Osteoblast (primary cell): Measurements from ENCODE around the gene TMPRSS2. TPM values are rescaled to one million over a fixed set of nuclear protein-coding genes. Genes with fewer than 3 reads are reported as not detected.

Experiments
- DNase-seq: peaks from one replicate; pipeline ENCODE4 v3.0.0; 2011; ENCODE audit warnings: low spot score, mixed read lengths; ENCODE audit not compliant: insufficient read length; ENCODE audit errors: missing footprints
- H2AFZ ChIP-seq: 2 replicates; pipeline ENCODE4 v1.6.0; 2011; ENCODE audit warnings: mild to moderate bottlenecking, low read length
- H3K27ac ChIP-seq: 2 replicates; pipeline ENCODE4 v1.5.1; 2011; ENCODE audit warnings: mild to moderate bottlenecking, low read depth, low read length, moderate library complexity
- H3K27me3 ChIP-seq: 2 replicates; pipeline ENCODE4 v1.6.0; 2012; ENCODE audit warnings: mild to moderate bottlenecking, control low read depth, inconsistent platforms, low read length, moderate library complexity; ENCODE audit not compliant: insufficient read depth
- H3K36me3 ChIP-seq: 2 replicates; pipeline ENCODE4 v1.5.1; 2011; ENCODE audit warnings: mild to moderate bottlenecking, low read length, control low read depth, moderate library complexity; ENCODE audit not compliant: insufficient read depth
- H3K4me1 ChIP-seq: 2 replicates; pipeline ENCODE4 v1.5.1; 2011; ENCODE audit warnings: mild to moderate bottlenecking, low read length, control low read depth, moderate library complexity; ENCODE audit not compliant: insufficient read depth
- H3K4me2 ChIP-seq: 2 replicates; pipeline ENCODE4 v1.6.0; 2011; ENCODE audit warnings: mild to moderate bottlenecking, low read length; ENCODE audit not compliant: insufficient read depth
- H3K4me3 ChIP-seq: fragments of 200-600 bp; sonication (generic); 3 replicates; pipeline ENCODE4 v1.5.1; 2012; ENCODE audit warnings: mild to moderate bottlenecking, low read length, inconsistent platforms; ENCODE audit not compliant: insufficient read depth
- H3K79me2 ChIP-seq: 2 replicates; pipeline ENCODE4 v1.6.0; 2012; ENCODE audit warnings: mild to moderate bottlenecking, low read length, control low read depth, inconsistent platforms; ENCODE audit not compliant: insufficient read depth
- H3K9me3 ChIP-seq: 2 replicates; pipeline ENCODE4 v1.5.1; 2011; ENCODE audit warnings: low read depth, low read length, control low read depth
- H4K20me1 ChIP-seq: 2 replicates; pipeline ENCODE4 v1.6.0; 2012; ENCODE audit warnings: mild to moderate bottlenecking, low read length, control low read depth; ENCODE audit not compliant: insufficient read depth
- CTCF ChIP-seq: IDR thresholded peaks from 2 replicates; pipeline ENCODE4 v1.5.1; 2011; ENCODE audit warnings: mild to moderate bottlenecking, low read depth, low read length, moderate library complexity; ENCODE audit errors: extremely low read depth
- total RNA-seq: library from RNA; depleted of rRNA; stranded (reverse); fragments of >200 nt; gene quantifications from 2 replicates; pipeline ENCODE4 v1.2.3, GENCODE V29; 2012

Gene TMPRSS2
- total RNA-seq, 1 donor: not detected

GRCh38 chr21:41526478-41527087, 18.6 kb upstream of the TMPRSS2 start:
- H4K20me1 ChIP-seq: no peaks in the 10 kb centered on the region
- no peak overlapping the region for H3K27ac ChIP-seq
- H3K4me2 ChIP-seq: no peak overlapping the region
- H3K4me1 ChIP-seq: no peaks in the 10 kb centered on the region
- no peaks in the 10 kb centered on the region for H3K79me2 ChIP-seq
- H3K9me3 ChIP-seq: no peaks in the 10 kb centered on the region
- no peak overlapping the region for H2AFZ ChIP-seq
- TF ChIP-seq CTCF: no peak
- no peaks in the 10 kb centered on the region for H3K36me3 ChIP-seq
- peaks cover 4% of the 10 kb centered on the region for H3K27me3 ChIP-seq
- no peak overlapping the region for H3K4me3 ChIP-seq
- no peak for DNase-seq

- Histone ChIP-seq H3K36me3 (no peaks in the 10 kb centered on the region), H3K4me3 (no peak overlapping the region), H3K79me2 (no peaks in the 10 kb centered on the region), H4K20me1 (no peaks in the 10 kb centered on the region), H3K27me3 (peaks cover 4% of the 10 kb centered on the region), H3K9me3 (no peaks in the 10 kb centered on the region), H2AFZ (no peak overlapping the region), H3K4me2 (no peak overlapping the region), H3K4me1 (no peaks in the 10 kb centered on the region), H3K27ac (no peak overlapping the region)
- no peak for DNase-seq
- TF ChIP-seq CTCF: no peak
Measured at GRCh38 chr21:41523175-41523574, 15.2 kb upstream of the TMPRSS2 start.

GRCh38 chr21:41521489-41522027, 13.6 kb upstream of the TMPRSS2 start:
- Histone ChIP-seq H3K27ac (no peak overlapping the region), H3K4me2 (no peak overlapping the region), H3K79me2 (no peaks in the 10 kb centered on the region), H3K27me3 (no peaks in the 10 kb centered on the region), H3K9me3 (no peaks in the 10 kb centered on the region), H3K4me1 (no peaks in the 10 kb centered on the region), H3K4me3 (no peak overlapping the region), H4K20me1 (no peaks in the 10 kb centered on the region), H3K36me3 (no peaks in the 10 kb centered on the region), H2AFZ (no peak overlapping the region)
- DNase-seq: no peak
- no peak for TF ChIP-seq CTCF

- H4K20me1 ChIP-seq: no peaks in the 10 kb centered on the region
- no peak overlapping the region for H3K4me2 ChIP-seq
- H3K4me3 ChIP-seq: no peak overlapping the region
- H3K36me3 ChIP-seq: no peaks in the 10 kb centered on the region
- no peak for TF ChIP-seq CTCF
- DNase-seq: no peak
- no peak overlapping the region for H3K27ac ChIP-seq
- no peaks in the 10 kb centered on the region for H3K79me2 ChIP-seq
- H3K4me1 ChIP-seq: no peaks in the 10 kb centered on the region
- no peak overlapping the region for H2AFZ ChIP-seq
- no peaks in the 10 kb centered on the region for H3K9me3 ChIP-seq
- H3K27me3 ChIP-seq: no peaks in the 10 kb centered on the region
Measured at GRCh38 chr21:41520560-41521442, 12.8 kb upstream of the TMPRSS2 start.
